Endometrial microvascular endothelial cells (primary cell): ENCODE results near the gene PEDS1. TPM values are rescaled to one million over a fixed set of nuclear protein-coding genes. Genes with fewer than 3 reads are reported as not detected.
"Not testable (repeated sequence)": the region's sequence is repeated elsewhere in the genome, so short reads cannot be mapped to it uniquely, and the experiment has no call there.

ENCODE experiments used
- in situ Hi-C: cut with HindIII; loops from 2 replicates; pipeline ENCODE4 v1.10.0; 2017; ENCODE audit warnings: low sequenced_read_pairs, low pct_unique_long_range_greater_than_20kb; ENCODE audit errors: inconsistent ontology term
- total RNA-seq: library from RNA; depleted of rRNA; stranded (reverse); fragments of >200 nt; gene quantifications from one replicate; pipeline ENCODE4 v1.2.3, GENCODE V29; 2015; ENCODE audit errors: inconsistent ontology term

The PEDS1 gene
- total RNA-seq, 1 donor from 2014 or later, result 49.8 TPM

GRCh38 chr20:50140339-50140859 is 13.1 kb downstream of the PEDS1 start:
- in situ Hi-C loops, result no loop called here

- in situ Hi-C loops, result no loop called here
These were observed 14.8 kb downstream of the PEDS1 start for GRCh38 chr20:50138479-50139393.

DNA sequence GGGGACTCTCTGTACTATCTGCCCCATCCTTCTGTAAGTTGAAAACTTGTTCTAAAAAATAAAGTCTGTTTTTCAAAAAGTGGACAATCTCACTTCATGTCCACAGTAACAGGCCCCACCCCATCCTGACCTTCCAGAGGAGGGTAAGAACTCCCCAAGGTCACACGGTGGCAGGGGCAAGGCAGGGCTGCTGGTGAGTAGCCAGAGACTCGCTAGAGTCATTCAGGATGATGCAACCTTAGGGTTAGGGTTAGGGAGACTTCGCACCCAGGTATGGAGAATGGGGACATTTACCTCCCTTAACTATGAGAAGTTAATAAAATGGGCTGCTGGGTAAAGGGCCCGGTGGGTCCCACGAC is 15.4 kb downstream of the PEDS1 start:
- in situ Hi-C loops, result no loop called here

DNA sequence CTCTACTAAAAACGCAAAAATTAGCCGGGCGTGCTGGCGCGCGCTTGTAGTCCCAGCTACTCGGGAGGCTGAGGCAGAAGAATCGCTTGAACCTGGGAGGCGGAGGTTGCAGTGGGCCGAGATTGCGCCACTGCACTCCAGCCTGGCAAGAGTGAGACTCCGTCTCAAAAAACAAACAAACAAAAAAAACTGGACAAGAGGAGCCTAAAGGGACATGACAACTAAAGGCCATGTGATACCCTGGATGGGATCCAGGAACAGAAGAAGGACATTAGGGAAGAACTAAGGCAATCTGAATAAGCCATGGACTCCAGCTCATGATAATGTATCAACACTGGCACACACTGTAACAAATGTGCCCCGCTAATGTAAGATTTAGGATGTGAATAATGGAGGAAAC is 15.8 kb downstream of the PEDS1 start:
- in situ Hi-C loops, result not testable (repeated sequence)

DNA sequence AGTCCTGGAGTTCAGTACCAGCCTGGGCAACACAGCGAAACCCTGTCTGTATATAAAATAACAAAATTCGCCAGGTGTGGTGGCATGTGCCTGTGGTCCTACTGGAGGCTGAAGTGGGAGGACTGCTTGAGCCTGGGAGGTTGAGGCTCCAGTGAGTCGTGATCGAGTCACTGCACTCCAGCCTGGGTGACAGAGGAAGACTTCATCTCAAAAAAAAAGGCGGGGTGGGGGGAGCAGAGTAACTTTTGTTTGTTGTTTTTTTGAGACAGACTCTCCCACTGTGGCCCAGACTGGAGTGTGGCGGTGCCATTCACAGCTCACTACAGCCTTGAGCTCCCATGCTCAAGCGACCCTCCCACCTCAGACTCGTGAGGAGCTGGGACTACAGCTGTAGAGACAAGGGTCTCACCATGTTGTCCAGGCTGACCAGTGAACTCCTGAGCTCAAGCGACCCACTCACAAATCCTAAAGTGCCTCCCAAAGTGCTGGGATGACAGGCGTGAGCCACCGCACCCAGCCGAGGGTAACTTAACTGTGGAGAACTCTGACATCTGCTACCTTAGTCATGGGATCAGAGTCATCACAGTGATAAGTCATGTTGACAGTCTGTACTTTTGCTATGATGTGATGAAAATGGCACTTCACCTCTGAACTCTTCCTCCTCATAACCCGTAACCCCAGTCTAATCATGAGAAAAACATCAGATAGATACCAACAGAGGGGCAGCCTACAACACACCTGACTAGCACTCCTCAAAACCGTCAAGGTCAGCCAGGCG is 16.5 kb downstream of the PEDS1 start:
- in situ Hi-C loops, result no loop called here

DNA sequence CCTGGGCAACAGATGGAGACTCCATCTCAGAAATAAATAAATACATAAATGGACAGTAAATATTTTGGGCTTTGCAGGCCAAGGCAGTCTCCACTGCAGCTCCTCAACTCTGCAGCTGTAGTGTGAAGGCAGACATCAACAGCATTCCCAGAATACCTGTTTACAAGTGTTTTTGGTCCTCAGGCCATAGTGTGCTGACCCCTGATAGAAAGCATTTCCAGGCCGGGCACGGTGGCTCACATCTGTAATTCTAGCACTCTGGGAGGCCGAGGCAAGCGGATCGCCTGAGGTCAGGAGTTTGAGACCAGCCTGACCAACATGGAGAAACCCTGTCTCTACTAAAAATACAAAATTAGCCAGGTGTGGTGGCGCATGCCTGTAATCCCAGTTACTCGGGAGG is 18.4 kb downstream of the PEDS1 start:
- in situ Hi-C loops, result not testable (repeated sequence)

DNA sequence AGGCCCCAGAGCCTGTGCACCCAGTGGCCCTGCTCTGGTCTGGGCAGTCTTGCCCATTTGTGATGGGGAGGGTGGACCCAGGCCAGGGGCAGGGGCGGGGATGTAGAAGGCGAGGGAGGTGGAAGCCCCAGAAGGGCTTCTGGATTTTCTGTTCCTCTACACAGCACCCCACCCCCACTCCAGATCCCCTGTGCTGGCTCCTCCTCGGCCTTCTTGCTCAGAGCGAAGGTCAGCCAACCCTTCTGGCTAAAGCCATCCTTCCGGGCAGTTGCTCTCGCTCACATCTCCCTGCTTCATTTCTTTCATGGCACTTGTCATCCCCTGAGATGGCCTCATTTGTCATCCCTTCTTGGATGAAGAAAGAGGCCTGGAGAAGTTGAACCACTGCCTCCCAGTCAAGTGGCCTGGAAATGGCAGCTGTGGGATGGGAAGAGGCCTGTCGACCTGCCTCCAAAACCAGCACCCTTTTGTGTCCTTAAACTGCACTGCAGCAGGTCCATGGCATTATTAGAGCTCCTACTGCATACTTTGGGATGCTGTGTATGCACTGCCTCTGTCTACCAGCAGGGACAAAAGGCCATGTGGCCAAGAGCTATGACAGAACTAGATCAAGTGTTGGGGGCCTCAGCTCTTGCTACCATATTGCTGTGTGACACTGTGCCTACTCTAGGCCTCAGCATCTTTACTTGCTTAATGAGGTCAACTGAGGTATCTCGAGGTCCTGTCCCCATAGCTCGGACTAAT is 19.9 kb downstream of the PEDS1 start:
- in situ Hi-C loops, result no loop called here

- in situ Hi-C loops, result no loop called here
These were observed 20.5 kb downstream of the PEDS1 start for GRCh38 chr20:50133041-50133440.

DNA sequence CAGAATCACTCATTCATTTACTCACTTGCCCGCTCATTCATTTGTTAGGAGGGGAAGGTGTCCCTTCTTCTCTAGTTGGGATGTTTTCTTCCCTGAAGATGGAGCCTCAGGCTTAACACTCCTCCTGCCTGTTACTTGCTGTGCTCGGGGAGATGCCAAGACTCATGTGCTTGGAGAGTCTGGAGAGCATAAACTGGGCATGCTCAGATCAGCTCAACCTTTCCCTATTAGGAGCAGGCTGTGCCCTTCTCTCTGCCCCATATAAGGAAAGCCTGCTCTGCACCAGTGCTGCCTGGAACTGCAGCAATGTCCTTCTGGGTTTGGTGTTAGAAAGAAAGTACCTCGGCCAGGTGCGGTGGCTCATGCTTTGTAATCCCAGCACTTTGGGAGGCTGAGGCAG is 22.5 kb downstream of the PEDS1 start:
- in situ Hi-C loops, result no loop called here

- in situ Hi-C loops, result no loop called here
These were observed 23.2 kb downstream of the PEDS1 start for GRCh38 chr20:50130356-50130723.

DNA sequence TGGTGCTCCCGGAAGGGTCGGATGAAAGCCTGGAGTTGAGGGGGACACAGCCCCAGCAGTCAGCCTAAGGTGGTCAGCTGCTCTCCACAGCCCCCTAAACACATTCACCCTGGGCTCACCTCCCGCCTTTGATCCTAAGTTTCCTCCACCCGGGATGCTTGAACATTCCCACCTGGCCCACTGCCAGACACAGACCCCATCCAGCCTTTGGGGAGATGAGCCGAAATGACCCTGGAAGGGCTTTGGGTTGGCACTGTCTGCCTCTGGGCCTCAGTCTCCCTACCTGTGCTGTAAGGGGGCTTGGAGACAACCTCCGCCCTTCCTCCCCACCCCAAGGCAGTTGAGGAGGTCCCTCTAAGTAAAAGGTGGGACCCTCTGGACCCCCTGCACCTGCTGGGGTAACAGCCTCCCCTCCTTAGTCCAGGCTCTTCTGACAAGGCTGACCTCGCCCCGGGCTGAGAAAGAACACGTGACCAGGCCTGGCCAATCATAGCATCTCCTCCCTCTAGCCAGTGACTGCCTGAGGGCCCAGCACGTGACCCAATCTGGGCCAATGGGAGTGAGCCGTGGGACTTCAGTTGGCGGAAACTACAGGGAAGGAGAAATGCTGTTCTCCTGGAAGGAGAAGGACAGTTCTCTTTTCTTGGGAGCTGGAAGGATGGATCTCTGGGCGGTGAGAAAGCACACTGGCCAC is 23.7 kb downstream of the PEDS1 start:
- in situ Hi-C loops, result no loop called here

DNA sequence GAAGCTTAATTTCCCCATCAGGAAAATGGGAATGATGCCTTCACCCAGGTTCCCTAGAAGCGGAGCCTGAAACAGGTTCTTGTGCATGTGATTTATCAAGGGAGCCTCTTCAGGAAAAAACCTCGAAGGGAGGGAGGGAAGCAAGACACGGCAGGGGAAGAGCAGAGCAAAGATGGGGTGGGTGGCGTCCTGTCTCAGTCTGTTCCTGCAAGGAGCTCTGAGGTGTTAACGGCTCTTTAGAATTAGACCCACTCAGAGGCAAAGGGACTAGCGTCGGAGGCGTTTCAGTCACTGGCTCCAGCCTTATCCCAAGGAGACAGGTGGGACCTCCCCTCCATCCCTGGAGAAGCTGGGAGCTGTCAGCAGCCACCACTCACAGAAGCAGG is 25.0 kb downstream of the PEDS1 start:
- in situ Hi-C loops, result no loop called here

GRCh38 chr20:50127587-50128519 is 25.7 kb downstream of the PEDS1 start:
- in situ Hi-C loops, result no loop called here

GRCh38 chr20:50126662-50127061 is 26.9 kb downstream of the PEDS1 start:
- in situ Hi-C loops, result no loop called here

GRCh38 chr20:50125279-50125678 is 28.2 kb downstream of the PEDS1 start:
- in situ Hi-C loops, result no loop called here

- in situ Hi-C loops, result no loop called here
These were observed 29.0 kb downstream of the PEDS1 start for GRCh38 chr20:50124496-50124895.

GRCh38 chr20:50123418-50123817 is 30.1 kb downstream of the PEDS1 start:
- in situ Hi-C loops, result no loop called here

DNA sequence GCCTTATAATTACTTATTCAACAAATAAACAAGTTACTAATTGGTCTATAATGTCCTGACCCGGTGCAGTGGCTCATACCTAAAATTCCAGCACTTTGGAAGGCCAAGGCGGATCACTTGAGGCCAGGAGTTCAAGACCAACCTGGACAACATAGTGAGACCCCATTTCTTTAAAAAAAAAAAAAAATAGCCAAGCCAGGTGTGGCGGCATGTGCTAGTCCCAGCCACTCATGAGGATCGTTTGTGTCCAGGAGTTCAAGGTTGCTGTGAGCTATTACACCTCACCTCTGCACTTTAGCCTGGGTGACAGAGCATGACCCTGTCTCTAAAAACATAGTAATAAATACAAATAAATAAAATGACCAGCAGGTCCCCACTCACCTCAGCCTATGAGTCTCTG is 30.8 kb downstream of the PEDS1 start:
- in situ Hi-C loops, result no loop called here
